ENCODE measurements around the gene CNTN6.

DNA sequence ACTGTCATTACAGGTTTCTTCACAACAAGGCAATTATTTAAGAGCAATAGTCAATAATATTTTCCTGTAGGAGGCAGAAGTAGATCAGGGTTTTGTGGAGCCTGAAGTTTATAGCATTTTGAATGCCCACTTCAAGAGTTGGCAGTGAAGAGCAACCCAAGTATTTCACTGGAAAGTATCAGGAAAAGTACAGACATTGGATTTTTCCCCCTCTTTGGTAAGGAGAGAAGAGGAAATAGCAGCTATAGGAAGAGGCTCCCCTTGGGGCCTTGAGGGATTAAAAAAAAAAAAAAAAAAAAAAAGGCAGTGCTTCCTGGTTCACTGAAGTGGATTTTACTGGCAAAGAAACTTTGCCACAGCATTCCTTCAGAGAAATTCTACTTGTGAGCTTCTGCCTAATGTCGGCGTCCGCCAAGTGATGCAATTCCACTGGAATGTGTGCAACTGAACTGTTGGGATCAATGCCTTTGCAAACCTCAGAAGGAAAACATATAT, 5.7 kb upstream of the CNTN6 start:
- TF ChIP-seq SPI1 (IDR thresholded peaks at IDR 0.05; ENCODE audit: low read depth, low read length) = no peak
- TF ChIP-seq POLR2AphosphoS5 (IDR thresholded peaks at IDR 0.05; ENCODE audit: low read depth, low read length) = no peak
- no peak for TF ChIP-seq POLR2A (IDR thresholded peaks at IDR 0.05; ENCODE audit: low read depth, low read length)

All from GM12891 (cell line).